Caki2 (cell line): ENCODE measurements around the gene BCDIN3D. TPM values are rescaled to one million over a fixed set of nuclear protein-coding genes. Genes with fewer than 3 reads are reported as not detected.

Experiments used
- DNase-seq: peaks from one replicate; pipeline ENCODE4 v3.0.0-alpha.2; 2015; ENCODE audit warnings: low read depth
- in situ Hi-C: cut with HindIII; loops from 2 replicates; pipeline ENCODE4 v1.10.0; 2016; ENCODE audit warnings: low sequenced_read_pairs, low pct_unique_long_range_greater_than_20kb, mixed read lengths
- total RNA-seq: library from RNA; depleted of rRNA; stranded (reverse); fragments of >200 nt; shearing (Covaris generic); gene quantifications from 2 replicates; pipeline ENCODE4 v1.2.3, GENCODE V29; 2014; ENCODE audit warnings: low replicate concordance; rRNA removed

BCDIN3D gene
- total RNA-seq, 1 experiment from 2014 or later = 3.2 TPM

GRCh38 chr12:49794021-49794420 lies 48.9 kb downstream of the BCDIN3D start:
- in situ Hi-C loops = no loop called here
- no peak for DNase-seq

GRCh38 chr12:49793620-49794019 lies 49.3 kb downstream of the BCDIN3D start:
- no peak for DNase-seq
- in situ Hi-C loops = no loop called here

- DNase-seq = no peak
- in situ Hi-C loops = no loop called here
Measured at GRCh38 chr12:49792976-49793580, 49.8 kb downstream of the BCDIN3D start.

GRCh38 chr12:49792181-49792970 lies 50.5 kb downstream of the BCDIN3D start:
- in situ Hi-C loops = no loop called here
- no peak for DNase-seq

- no peak for DNase-seq
- in situ Hi-C loops = no loop called here
Measured at GRCh38 chr12:49791700-49792099, 51.2 kb downstream of the BCDIN3D start.

GRCh38 chr12:49790741-49791555 lies 52.0 kb downstream of the BCDIN3D start:
- in situ Hi-C loops = no loop called here
- no peak for DNase-seq

- in situ Hi-C loops = no loop called here
- no peak for DNase-seq
Measured at GRCh38 chr12:49789992-49790391, 52.9 kb downstream of the BCDIN3D start.

- in situ Hi-C loops = no loop called here
Measured at GRCh38 chr12:49787672-49788071, 55.2 kb downstream of the BCDIN3D start.

More at GRCh38 chr12:49787672-49788071, 55.2 kb downstream of the BCDIN3D start:
- DNase-seq = no peak

Other genes with a start within 250 kb of the BCDIN3D start
- gene FAM186B, start 237.5 kb downstream of the BCDIN3D start, total RNA-seq = 0.64 TPM in 1 of 2 replicates, not detected in the other
- 7.9 and 10.9 TPM in 2 replicates for gene PRPF40B, start 219.5 kb downstream of the BCDIN3D start, total RNA-seq
- 1.8 and 3.4 TPM in 2 replicates for gene FMNL3, start 135.7 kb downstream of the BCDIN3D start, total RNA-seq
- 590 and 628 TPM in 2 replicates for gene TMBIM6, start 101.5 kb downstream of the BCDIN3D start, total RNA-seq
- gene NCKAP5L, start 14.7 kb downstream of the BCDIN3D start, total RNA-seq = 5.8 and 7.5 TPM in 2 replicates
- not detected in 2 replicates for gene FAIM2, start 60.8 kb upstream of the BCDIN3D start, total RNA-seq
- gene AQP2, start 107.6 kb upstream of the BCDIN3D start, total RNA-seq = not detected in 2 replicates
- gene AQP5, start 118.8 kb upstream of the BCDIN3D start, total RNA-seq = not detected in 2 replicates
- not detected in 2 replicates for gene AQP6, start 129.8 kb upstream of the BCDIN3D start, total RNA-seq
- gene RACGAP1, start 182.4 kb upstream of the BCDIN3D start, total RNA-seq = 195 and 213 TPM in 2 replicates
- gene ASIC1, start 214.5 kb upstream of the BCDIN3D start, total RNA-seq = 0.74 and 5.8 TPM in 2 replicates
- gene SMARCD1, start 242.2 kb upstream of the BCDIN3D start, total RNA-seq = 61.0 and 61.9 TPM in 2 replicates